Cerebellar nuclear complex (tissue), 1 donor: ENCODE measurements around the gene PDZD8.
"Not testable (repeated sequence)": the region's sequence is repeated elsewhere in the genome, so short reads cannot be mapped to it uniquely, and the experiment has no call there.

Experiments used
- DNase-seq, 2 experiments: peaks; one replicate each; lab custom pipeline; 2025; lab: John Stamatoyannopoulos, UW

The PDZD8 gene

GRCh38 chr10:117294039-117294645 is 81.1 kb downstream of the PDZD8 start:
- DNase-seq, result no peak

DNA sequence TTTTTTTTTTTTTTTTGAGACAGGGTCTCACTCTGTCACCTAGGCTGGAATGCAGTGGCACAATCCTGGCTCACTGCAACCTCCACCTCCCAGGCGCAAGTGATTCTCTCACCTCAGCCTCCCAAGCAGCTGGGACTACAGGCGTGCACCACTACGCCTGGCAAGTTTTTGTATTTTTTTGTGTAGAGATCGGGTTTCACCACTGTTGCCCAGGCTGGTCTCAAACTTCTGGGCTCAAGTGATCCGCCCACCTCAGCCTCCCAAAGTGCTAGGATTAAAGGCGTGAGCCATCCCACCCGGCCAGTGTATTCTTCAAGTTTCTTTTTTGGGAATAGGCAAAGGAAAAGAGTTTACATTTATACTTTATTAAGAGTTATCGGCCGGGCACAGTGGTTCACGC is 84.4 kb downstream of the PDZD8 start:
- not testable (repeated sequence) for DNase-seq

DNA sequence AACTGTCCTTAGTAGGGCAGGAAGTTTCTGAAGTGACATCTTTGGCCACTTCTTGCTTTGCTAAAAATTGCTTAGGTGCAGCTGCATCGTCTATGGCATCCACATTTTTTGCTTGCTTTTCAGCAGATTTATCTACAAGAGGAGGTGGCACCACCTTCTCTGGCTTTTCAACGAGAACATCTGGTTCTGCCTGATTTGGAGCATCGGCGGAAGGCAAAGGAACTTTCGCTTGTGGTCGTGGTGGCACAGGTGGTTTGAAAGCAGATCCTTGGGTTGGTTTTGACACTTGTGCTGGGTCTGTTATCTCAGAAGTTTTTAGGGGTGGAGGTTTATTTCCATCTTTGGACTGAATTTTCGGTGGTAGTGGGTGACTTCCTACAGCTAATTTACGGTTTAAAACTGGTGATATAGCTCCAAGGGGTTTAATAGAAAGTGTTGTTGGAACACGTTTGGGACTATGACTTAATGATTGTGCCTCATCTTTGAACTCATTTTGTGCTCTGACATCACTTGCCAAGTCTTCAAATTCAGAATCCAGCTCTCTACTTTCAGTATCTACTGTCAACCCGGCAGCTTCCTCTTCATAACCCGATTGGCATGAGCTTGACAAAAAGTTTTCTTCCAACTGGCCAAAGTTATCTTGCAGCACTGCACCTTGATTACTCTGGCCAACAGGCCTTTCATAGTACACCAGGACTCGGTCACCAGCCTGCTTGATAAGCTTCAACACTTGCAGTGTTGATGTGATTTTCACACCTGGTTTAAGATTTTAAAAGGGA is 90.3 kb downstream of the PDZD8 start:
- no peak for DNase-seq

DNA sequence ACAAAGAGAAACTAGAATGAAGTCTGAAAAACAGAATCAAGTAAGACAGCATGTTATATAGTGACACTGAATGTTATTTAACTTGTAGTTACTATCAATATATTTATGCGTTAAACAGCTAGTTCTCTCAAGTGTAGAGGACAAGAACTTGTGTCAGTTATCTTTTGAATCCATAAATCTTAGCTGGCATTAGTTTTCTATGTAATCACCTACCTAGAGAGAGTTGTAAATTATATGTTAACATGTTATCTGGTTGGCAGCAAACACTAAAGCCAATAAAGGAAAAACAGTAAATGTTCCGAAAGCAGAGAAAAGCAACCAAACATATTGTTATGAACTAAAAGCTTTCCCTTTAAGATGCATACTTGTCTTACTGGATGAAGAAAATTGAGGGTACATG is 97.6 kb downstream of the PDZD8 start:
- no peak for DNase-seq

- no peak for DNase-seq
Observed at GRCh38 chr10:117275121-117275520, 100.1 kb downstream of the PDZD8 start.

DNA sequence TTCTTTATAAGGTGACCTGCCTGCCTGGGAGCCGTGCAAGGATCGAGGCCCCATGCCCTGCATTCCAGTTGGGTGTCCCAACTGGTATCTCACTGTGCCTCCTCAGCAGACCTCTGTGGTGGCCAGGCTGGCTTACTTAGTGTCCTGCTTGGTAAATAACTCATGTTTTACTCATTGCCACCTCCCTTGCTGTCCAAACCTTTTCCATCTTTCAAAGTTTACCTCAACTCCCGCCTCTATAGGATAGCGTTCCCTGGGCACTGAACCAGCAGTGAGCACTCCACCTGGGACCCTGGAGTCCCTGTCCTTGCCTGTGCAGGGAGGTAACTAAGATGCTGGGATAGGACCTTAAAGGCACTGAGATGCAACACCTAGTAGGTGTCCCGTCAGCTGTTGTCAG is 100.7 kb downstream of the PDZD8 start:
- no peak for DNase-seq

- DNase-seq, result no peak
Observed at GRCh38 chr10:117273980-117274379, 101.3 kb downstream of the PDZD8 start.

- DNase-seq, result no peak
Observed at GRCh38 chr10:117272195-117273076, 102.8 kb downstream of the PDZD8 start.

DNA sequence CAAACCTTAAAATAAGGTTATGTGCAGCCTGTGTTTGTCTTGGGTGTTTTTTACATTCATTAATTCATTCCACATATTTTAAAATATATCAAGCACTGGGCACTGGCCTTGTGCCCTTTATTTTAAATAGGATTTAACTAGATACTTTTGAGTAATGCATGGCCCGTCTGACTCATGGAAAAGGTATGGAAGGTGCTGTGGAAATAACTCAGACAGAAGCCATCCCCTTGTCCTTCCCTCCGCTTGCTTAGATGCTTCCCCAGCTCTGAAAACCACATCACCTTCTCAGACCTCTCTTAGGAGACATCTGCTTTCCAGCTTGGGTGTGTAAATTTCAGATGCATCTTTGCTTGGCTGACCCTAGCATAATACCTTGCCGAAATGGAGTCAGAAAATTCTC is 103.8 kb downstream of the PDZD8 start:
- DNase-seq, result no peak

GRCh38 chr10:117268907-117269306 is 106.3 kb downstream of the PDZD8 start:
- DNase-seq, result no peak

DNA sequence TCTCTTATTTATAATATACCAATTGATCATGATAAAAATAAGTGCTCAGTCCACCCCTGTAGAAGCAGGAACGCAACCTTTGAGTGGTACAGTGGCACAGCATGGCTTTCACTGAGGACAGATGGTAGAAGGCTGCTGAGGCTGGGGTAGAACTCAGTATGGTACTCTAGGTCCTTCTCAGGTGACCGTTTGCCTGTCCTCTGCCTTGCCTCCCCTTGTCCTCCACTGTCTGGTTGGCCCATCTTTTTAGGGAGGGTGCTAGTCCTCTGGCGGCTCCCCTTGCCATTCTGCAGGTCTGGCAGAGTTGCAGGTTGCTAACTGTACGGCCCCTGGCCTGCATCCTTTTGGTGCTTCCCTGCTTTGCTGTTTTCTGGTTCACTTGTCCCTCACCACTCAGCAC is 107.0 kb downstream of the PDZD8 start:
- no peak for DNase-seq

DNA sequence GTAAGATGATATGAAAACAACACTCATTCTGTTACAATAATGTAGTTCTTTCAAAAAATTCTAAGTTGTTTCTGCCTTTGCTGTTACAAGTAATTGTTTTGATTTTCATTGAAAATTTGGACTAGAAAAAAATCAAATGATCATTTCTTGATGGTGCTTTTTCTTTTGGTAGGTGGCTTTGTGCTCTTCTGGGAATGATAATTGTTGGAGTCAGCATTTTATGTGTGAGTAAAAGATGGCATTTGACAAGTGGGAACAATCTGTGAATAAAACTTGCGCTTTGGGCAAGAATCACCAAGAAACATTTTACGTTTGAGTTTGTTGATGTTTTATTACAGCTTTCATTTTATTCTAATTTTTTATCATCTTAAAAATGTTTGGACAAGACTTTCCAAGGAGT is 108.4 kb downstream of the PDZD8 start:
- no peak for DNase-seq

- no peak for DNase-seq
Observed at GRCh38 chr10:117266400-117266799, 108.8 kb downstream of the PDZD8 start.

GRCh38 chr10:117264782-117265181 is 110.5 kb downstream of the PDZD8 start:
- DNase-seq, result no peak

DNA sequence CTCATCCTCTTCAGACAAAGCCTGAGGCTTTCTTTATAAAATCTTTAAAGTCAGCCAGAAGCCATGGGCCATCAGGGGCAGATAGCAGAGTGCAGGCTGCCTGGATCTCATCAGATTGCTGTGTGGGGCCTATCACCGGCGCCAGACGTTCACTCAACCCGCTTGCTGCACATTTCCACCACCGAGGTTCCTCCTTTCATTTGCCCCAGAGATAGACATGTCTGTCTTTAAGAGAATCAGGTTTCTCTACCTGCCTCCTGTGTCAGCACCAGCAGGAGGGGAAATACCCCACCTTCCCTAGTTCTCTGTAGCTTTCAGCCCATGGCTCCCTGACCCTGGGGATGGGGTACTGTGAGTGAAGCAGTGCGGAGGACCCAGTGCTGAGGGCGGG is 112.3 kb downstream of the PDZD8 start:
- no peak for DNase-seq

DNA sequence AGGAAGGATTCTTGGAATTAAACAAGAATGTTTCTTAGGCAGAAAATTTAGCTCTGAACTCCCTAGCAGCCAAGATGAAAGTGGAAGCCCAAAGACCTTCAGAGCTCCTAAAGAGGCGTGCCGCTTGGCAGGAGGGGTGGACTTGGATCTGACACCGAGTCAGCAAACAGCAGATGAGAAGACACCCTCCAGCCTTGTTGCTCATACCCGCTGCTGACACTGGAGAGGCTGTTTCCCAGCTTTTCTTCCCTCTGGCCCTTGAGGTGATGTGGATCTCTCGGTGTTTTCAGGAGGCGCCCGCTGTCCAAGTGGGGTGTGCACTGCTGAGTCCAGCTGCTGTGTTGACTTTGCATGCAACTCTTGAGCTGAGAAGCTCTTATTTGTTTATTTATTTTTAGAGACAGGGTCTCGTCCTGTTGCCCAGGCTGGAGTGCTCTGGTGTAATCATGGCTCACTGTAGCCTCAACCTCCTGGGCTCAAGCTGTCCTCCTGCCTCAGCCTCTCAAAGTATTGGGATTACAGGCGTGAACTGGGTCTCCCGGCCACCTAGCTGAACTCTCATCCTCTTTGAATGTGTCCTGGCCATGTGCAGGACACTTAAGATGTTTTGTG is 112.8 kb downstream of the PDZD8 start:
- DNase-seq, result no peak

GRCh38 chr10:117261501-117261900 is 113.7 kb downstream of the PDZD8 start:
- DNase-seq, result no peak

GRCh38 chr10:117260084-117260483 is 115.2 kb downstream of the PDZD8 start:
- no peak for DNase-seq

DNA sequence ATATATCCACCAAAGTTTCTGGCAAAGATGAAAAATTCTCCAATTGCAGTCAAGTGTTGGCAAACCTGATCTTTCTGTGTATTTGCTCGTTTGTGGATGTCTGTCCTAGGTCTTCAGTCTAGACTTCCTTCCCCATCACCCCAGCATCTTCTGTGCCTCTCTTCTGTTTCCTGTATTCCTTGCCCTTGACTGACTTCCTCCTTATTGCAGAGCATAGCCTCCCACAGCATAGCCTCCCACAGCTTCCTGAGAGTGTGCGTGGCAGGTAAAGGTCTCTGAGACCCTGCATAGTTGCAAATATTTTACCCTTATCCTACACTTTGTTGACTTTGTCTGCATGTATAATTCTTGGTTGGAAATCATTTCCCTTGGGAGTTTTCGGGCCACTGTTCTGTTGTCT is 116.0 kb downstream of the PDZD8 start:
- no peak for DNase-seq

DNA sequence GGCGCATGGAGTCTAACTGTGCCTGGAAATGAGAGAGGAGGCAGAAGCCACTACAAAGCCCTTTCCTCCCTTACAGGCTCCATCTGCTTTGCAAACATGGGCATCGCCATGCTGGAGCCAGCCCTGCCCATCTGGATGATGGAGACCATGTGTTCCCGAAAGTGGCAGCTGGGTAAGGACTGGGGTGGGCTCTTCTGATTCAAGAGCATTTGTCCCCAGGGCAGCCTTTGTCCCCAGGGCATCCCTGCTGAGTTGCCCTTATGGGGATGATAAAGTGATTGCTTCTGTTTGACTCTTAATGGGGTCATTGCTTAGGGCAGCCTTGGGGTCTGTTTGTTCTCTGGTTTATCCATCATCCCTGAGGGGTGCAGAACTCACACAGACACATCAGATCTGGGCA is 117.5 kb downstream of the PDZD8 start:
- no peak for DNase-seq

DNA sequence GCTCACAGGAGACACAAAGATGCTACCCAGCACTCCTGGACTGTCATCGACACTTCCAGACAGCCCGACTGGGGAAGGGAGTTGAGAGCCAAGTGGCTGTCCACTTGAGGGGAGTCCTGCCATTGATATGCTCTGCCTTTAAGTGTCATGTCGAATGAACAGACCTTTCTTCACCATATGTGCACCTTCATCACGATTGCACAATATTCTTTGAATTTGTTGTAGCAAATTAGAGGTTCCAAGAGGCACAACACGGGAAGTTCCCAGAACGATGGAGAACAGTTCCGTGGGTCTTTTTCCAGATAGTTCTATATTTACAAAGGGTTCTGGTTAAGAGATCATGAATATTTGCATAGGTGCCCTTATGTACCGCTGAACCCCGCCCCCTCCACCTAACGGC is 118.3 kb downstream of the PDZD8 start:
- no peak for DNase-seq

GRCh38 chr10:117255835-117256460 is 119.3 kb downstream of the PDZD8 start:
- no peak for DNase-seq
